Stimulated activated CD4-positive, alpha-beta T cell treated with anti-CD3 and anti-CD28 coated beads, Interleukin-12 subunit alpha, Interleukin-12 subunit beta, amount 100 ng/mL, for 48 hours (primary cell): ENCODE measurements around the gene CD164L2.
"Not testable (repeated sequence)": the region's sequence is repeated elsewhere in the genome, so short reads cannot be mapped to it uniquely, and the experiment has no call there.

Source experiments
- DNase-seq, 3 donors: peaks; one replicate each; pipeline ENCODE4 v3.0.0-alpha.2; 2020; ENCODE audit warnings: low read depth in 2 of 3, low spot score in 1 of 3

The CD164L2 gene

DNA sequence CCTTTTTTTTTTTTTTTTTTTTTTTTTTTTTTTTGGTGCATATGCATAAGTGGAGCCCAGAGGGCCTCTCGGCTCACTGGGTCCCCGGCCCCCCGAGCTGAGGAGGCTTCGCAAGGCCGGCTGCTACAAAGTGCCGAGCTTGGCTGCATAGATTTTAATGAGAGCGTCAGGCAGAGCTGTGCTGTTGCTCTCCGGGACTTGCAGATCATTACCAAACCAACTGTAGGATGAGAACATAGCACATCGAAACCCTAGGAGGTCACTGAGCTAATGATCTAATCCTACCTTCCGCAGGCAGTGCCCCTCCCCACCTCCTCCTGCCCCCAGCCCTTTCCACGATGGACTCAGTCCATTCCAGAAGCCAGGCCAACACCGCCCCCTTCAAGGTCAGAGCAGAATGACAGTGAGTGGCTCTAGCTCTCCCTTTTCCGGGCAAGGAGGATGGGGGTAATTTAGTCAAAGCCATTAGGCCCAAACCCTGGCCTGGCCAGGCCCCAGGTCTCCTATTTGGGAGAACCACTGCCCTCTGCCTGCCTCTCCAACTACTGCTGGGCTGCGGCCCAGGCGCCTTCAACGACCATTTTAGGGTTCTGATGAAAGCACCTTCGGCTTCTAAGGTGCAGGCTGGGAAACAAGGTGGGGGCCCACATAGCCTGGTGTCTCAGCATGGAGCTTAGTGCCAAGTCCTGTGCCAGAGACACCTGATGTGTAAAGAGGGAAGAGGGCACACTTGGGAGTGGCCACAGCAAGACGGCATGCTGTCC, 22.6 kb upstream of the CD164L2 start:
- not testable (repeated sequence) for DNase-seq

DNA sequence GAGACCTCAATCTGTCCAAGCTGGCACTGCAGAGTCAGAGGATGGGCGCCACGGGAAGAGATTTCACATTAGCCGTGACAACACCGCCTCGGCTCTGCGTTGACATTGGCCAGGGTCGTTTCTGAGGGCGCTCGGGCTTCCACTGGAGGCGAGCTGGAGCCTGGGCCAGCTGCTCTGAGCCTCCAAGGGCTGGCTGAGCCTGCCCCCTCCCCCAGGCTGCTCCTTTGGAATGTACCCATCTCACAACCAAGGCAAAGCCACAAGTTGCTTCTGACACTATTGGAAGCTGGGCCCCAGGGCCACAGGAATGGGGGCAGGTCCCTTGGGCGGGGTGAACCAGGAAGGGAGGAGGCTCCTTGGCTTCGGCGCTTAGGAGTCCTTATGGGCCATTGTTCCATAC, 21.9 kb upstream of the CD164L2 start:
- no peak for DNase-seq

DNA sequence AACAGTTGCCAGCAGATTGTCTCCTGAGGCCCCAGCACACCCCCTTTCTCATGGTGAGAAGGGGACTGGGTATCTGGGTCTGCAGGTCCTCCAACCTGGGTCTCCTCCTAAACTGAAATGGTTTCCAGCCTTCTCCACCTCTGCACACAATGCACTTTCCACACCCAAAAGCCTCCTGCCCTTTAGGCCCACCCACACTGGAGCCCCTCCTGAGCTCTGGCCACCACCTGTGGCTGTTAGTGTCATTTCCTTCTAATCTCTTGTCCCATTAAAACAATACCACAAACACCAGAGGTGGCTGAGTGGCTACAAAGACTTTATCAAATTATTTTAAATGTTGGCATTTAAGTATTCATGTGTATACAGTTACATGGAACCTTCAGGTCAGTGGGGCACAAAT, 20.8 kb upstream of the CD164L2 start:
- DNase-seq = no peak

DNA sequence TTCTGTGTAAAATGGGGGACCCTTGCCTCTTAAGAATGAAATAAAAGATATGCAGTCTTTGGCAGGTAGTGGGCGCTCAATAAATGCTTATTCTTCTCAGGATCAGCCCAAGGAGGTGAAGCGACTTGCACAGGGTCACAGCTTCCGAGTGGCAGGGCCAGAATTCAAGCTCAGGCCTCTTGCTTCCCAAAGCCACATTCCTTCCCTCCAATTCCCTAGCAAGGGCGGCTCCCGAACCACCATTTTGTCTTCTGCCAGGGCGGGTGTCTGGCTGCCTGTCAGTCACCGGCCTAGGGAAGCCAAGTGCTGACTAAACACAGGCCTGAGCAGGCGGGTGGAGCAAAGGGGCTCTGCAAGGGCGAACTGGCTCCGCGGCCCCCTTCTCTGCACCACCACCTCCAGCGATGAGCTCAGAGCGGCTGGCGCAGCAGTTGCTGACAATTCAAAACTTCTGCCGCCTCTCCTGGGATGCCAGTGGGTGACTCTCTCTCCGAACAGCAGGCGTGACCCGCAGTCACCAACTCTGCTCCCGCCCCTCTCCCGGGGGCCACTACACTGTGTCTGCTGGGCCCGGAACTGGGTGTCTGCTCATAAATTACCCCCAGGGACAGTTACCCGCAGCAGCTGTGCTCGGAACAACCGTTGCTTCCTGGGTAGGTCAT, 20.1 kb upstream of the CD164L2 start:
- no peak for DNase-seq

DNA sequence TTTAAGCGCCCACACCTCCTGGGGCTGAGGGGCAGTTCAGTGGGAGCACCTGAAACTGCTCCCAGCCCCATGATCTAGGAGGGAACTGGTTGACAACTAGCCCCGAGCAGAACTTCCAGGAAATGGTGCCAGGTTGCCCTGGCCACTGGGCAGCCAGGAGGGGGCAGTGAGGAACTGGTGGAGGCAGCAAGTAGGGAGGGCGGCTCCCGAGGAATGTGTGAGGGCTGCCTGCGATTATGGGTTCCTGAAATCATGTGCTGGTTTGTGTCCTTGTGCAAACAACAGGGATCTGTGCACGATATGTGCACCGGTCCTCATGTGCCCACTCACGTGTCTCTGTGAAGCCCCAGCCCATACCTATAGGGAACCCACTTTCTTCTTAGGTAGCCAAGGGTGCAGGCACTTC, 19.2 kb upstream of the CD164L2 start:
- no peak for DNase-seq

DNA sequence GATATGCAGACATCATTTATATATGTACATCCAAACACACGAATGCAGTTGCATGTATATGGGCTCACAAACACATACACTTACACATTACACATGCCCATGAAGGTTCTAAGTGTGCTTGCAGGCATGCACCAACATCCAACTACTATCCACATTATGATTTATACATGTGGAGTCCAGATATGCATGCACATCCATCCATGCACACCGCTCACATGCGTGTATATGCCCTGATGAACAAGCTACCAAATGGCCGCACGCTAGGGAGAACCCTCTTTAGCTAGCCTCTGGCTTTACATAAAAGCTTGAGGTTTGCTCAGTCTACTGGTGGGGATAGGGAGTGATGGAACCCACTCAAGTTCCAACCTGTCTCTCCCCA, 17.8 kb upstream of the CD164L2 start:
- no peak for DNase-seq

DNA sequence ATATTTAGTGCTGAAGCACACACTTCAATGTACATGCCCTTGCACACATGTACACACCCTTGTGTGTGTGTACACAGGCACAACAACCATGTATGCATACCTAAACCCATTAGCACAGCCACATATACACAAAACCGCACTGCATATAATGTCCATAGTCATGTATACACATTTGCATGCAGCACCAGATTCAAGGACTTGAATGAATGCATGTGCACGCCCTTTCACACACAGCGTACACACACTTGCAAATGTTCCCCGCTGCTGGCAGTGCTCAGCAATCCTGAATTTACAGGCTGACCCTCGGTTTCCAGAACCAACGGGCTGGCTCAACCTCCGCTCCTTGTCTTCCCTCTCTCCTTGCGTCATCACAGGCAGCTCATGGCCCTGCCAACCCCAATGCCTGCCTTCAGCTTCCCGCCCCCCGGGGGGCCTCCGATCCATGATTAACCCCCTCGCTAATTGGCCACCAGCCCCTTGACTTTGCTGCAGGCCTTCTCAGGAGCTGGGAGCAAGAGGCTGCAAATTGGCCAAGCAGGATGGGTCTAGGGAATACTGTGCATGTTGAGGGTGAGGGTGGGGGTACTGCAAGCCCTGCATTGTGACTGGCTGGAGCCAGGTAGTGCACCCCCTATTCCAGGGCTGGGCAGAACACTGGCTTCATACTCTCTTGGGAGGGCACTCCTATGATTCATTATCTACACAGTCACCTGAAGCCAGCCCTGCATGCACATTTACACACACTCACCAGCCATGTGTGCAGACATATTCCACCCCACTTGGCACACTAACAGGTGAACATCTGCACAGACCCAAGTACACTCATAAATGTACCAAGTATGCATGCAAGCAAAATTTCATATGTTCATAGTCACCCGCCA, 17.2 kb upstream of the CD164L2 start:
- no peak for DNase-seq

DNA sequence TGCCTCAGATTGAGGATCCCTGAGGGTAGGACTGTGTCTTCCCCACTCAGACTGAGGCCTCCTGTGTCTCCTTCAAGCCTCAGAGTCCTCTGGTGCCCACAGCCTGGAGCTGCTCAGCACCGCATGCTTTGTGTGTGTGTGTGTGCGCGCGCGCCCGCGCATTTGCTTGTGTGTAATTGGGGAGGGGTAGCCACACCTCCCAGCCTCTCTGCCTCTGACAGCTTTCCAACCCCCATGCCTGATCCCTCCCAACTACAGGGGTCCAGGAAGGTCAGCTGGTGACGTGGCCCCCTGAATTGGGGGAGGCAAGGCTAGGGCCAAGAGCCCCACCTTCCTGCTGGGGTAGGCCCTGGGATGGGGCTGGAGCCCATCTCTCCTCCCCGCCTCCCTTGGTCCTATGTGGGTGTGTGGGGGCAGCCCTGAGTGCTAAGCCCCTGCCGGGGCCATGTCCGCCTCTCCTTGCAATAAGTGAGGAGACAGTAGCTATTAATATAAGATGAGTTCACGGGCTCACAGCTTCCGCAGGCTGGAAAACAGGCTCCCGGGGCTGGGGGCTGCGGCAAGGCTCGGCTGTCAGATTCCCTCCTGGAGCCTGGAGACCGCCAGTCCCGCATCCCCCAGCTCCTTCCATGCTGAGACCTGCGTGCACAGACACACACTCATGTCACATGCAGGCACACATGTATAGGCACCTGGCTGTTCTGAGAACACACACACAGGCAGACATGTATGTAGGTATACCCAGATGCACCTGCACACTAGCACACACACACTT, 16.3 kb upstream of the CD164L2 start:
- no peak for DNase-seq

DNA sequence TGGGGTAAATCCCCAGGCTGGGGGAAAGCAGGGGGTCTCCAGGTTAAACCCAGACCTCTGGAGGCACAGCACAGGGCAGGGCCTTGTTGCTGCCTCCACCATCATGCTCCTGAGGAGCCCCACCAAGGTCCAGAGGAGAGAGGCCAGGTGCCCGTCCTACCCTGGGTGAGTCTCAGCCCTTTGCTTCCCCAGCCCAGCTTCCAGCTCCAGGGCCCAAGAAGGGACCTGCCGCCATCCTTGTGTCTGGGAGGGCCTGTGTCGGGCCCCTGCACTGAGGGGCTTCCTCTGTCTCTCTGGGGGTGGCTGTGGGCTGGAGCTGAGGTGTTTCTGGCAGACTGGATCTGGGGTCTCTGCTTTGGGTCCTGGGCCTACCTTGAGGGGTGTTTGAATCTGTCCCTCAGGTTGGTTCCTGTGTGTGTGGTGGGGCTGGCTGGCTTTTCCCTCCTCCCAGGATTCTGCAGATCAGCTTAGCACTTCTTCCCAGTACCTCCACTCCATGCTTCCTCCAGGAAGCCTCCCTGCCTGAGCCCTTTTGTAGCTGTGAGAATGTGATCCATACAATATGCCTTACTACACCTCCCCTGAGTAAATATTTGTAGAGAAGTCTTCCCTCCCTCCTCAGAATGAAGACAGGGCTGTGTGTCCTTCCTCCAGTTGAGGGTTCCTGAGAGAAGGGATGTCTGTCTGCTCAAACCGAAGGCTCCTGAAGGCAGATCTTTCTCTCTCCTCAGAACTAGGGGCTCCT, 15.4 kb upstream of the CD164L2 start:
- DNase-seq = no peak

DNA sequence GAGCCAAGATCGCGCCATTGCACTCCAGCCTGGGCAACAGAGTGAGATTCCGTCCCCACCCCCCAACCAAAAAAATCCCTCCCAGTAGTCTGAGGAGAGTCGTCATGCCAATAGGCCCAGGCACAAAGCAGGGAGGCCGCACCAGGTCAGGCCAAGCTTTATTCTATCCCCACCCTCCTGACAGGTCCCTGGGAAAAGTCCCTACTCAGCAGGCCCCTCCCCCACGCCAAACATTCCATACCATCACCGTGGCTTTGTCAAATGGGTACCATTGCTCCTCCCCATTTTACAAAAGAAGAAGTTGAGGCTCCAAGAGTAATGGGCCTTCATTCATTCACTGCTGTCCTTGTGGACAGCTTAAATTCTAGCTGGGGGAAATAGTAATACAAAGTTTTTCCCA, 14.6 kb upstream of the CD164L2 start:
- DNase-seq = no peak

DNA sequence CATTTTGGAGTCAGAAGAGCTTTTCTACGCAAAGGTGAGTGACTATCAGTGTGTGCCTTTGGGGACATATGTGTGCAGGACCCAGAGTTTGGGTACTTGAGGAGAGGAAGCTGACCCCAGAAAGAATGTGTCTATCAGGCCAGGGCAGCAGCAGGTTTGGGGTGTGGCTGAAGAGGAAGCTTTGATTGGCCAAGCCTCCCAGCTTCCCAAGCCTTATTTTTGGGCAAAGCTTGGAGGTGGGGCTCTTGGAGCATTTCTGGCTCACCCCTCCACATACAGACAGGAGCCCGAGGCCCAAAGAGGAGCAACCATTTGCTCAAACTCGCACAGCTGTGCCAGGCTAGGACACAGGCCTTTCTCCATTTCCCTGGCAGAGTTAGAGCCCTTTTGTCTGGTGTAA, 14.0 kb upstream of the CD164L2 start:
- DNase-seq = no peak

DNA sequence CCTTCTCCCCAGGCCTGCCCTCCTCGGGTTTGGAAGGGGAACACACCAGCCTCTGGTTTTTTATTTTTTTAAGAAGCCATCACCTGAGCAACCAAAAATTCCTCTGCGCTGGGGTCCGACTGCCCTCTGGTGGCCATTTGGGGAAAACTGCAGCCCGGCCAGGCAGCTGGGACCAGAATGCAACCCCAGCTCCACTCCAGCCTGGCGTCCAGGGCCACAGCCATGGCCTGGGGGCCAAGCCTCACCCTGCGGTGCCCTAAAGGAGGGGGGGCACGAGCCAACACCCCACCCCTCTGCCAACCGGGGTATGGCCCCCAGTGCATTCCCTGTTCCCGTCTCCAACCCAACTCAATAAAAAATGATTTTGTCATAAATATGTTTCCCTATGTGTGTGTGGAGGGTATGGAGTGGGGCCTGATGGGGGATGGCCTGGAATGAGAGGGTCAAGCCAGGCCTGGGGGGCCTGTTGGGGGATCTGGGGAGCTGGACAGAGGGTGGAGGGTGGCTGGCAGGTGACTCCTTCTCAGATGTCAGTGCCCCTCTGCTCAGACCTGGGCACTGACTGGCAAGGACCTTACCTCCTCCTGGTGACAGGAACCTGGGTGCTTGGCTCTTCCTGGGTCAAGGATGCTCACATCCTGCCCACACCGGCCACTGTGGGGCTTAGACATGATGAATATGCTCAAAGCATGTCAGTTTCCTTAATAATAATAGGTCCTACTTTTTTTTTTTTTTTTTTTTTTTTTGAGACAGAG, 12.5 kb upstream of the CD164L2 start:
- peak; percentile 63 to 84 (median 80) for DNase-seq

DNA sequence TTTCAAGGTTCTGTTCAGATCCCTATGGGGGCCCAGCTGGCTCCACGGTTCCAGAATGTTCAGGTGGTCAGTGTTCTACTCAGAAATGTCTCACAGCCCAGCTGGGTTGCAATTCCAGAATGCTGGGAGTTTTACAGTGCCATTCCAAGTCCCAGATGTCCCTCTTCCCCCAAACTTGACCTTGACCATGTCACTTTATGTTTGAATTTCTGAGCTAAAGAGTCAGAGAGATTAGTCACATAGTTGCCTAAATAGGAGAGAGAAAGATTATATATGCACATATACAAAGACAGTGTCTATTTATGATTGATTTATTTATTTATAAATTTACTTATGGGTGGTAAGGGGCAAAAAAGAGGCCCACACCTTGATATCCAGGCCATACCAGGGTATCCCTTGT, 11.8 kb upstream of the CD164L2 start:
- no peak for DNase-seq

DNA sequence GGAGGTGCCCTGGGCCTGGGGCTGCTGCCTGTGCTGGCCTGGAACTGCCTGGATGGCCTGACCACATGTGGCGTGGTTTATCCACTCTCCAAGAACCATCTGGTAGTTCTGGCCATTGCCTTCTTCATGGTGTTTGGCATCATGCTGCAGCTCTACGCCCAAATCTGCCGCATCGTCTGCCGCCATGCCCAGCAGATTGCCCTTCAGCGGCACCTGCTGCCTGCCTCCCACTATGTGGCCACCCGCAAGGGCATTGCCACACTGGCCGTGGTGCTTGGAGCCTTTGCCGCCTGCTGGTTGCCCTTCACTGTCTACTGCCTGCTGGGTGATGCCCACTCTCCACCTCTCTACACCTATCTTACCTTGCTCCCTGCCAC, 11.1 kb upstream of the CD164L2 start:
- no peak for DNase-seq

DNA sequence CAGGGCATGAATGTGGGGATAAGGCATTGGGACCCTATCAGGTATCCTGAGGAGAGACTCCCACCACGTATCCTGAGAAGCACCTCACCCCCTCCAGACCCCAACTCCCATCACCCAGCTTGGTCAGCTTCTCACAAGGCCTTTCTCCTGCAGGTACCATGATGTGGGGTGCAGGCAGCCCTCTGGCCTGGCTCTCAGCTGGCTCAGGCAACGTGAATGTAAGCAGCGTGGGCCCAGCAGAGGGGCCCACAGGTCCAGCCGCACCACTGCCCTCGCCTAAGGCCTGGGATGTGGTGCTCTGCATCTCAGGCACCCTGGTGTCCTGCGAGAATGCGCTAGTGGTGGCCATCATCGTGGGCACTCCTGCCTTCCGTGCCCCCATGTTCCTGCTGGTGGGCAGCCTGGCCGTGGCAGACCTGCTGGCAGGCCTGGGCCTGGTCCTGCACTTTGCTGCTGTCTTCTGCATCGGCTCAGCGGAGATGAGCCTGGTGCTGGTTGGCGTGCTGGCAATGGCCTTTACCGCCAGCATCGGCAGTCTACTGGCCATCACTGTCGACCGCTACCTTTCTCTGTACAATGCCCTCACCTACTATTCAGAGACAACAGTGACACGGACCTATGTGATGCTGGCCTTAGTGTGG, 10.6 kb upstream of the CD164L2 start:
- no peak for DNase-seq

DNA sequence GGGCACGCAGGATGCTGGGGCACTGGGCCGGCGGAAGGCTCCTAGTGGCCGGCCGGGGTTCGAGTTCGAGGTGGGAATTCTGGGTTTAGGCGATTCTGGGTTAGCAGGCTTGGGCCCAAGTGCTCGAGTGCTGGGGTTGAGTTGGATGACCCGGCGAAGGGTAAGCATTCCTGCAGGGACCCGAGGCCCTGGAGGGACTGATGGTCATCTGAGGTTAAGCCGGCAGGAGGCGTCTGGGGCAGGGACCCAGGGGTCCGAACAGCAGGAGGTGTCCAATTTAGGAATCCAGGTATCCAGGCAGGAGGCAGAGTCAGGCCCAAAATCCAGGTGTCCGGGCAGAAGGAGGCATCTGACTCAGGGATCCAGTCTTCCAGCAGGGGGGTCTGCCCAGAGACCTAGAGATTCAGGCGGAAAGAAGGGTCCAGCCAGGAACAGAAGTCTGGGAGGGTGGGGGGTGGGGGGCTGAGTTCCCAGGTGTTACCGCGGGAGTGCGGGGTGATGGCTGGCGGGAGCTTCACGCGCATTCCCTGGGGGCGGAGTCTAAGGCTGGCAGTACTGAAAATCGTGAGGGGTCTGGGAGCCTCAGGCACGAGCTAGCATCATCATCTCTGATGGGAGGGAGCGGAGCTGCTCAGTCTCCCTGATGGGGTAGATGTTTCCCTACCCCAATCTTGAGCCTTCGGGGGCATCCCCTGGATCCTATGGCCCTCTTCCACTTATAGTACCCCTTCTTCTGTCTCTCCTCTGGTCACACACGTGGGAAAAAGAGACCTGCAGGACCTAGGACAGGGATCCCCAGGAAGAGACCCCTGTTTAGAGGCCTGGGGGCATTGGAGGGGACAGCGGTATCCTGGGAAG, 9.9 kb upstream of the CD164L2 start:
- no peak for DNase-seq

DNA sequence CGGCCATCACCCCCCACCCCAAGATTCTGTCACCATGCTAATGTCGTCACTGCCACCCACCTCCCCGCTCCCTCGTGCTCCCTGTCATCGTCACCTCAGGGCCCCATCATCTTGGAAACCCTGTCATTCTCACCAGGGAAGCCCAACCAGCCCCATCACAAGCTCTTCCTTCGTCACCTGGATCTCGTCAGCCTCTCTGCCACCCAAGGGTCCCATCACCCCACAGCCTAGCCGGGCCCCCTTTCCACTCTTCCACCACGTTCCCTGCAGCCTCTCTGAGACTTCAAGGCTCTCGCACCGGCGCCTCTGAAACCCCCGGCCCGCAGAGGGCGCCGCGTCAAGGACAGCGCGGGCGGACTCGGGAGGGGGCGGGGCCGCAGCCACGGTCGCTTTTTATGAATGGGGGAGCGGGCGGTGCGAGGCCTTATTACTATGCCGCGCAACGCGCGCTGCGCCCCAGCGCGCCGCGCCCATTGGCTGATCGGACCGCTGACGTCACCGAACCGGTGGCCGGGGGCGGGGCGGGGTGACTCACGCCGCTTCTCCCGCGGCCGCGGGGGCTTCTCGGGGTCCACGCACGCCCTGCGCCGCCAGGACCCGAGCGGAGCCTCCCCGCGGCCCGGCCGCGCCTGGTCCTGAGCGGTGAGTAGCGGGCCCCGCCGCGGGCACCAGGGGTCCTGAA, 9.1 kb upstream of the CD164L2 start, which contains the start of gene GPR3:
TSS of gene GPR3 (plus strand) at position 527 of the 682 bp plus-strand sequence. CDS start 1,177 bp downstream, outside the sequence.
- DNase-seq = peak; percentile 89 to 93 (median 92)
